ENCODE data around the gene ZDHHC17.

The ZDHHC17 gene

GRCh38 chr12:76879710-76880518, 116.0 kb downstream of the ZDHHC17 start:
- TF ChIP-seq CTCF (IDR thresholded peaks at IDR 0.05; ENCODE audit: low read depth, low read length): no peak
- peak overlapping the region; percentile 95 for H3K4me3 ChIP-seq (ENCODE audit: low read depth, low read length)
- H3K27me3 ChIP-seq (ENCODE audit: insufficient read depth, low read depth, severe bottlenecking): no peaks in the 10 kb centered on the region
- H3K27ac ChIP-seq: peak overlapping the region; percentile 93
- no peaks in the 10 kb centered on the region for H3K9me3 ChIP-seq (ENCODE audit: severe bottlenecking)
- H3K36me3 ChIP-seq: no peaks in the 10 kb centered on the region
- DNase-seq: no peak

GRCh38 chr12:76880519-76881023, 116.7 kb downstream of the ZDHHC17 start:
- H3K27ac ChIP-seq: no peak overlapping the region

GRCh38 chr12:76881142-76881541, 117.2 kb downstream of the ZDHHC17 start:
- no peak for DNase-seq
- no peak for TF ChIP-seq CTCF (IDR thresholded peaks at IDR 0.05; ENCODE audit: low read depth, low read length)
- no peaks in the 10 kb centered on the region for H3K27me3 ChIP-seq (ENCODE audit: insufficient read depth, low read depth, severe bottlenecking)
- no peak overlapping the region for H3K4me3 ChIP-seq (ENCODE audit: low read depth, low read length)
- no peaks in the 10 kb centered on the region for H3K36me3 ChIP-seq
- H3K27ac ChIP-seq: no peak overlapping the region
- no peaks in the 10 kb centered on the region for H3K9me3 ChIP-seq (ENCODE audit: severe bottlenecking)

More at GRCh38 chr12:76880519-76881023, 116.7 kb downstream of the ZDHHC17 start:
- no peak overlapping the region for H3K4me3 ChIP-seq (ENCODE audit: low read depth, low read length)
- no peak for DNase-seq
- H3K27me3 ChIP-seq (ENCODE audit: insufficient read depth, low read depth, severe bottlenecking): no peaks in the 10 kb centered on the region
- no peaks in the 10 kb centered on the region for H3K36me3 ChIP-seq
- no peak for TF ChIP-seq CTCF (IDR thresholded peaks at IDR 0.05; ENCODE audit: low read depth, low read length)
- no peaks in the 10 kb centered on the region for H3K9me3 ChIP-seq (ENCODE audit: severe bottlenecking)

- Histone ChIP-seq H3K4me3 (ENCODE audit: low read depth, low read length) (no peak overlapping the region), H3K27ac (no peak overlapping the region), H3K9me3 (ENCODE audit: severe bottlenecking) (no peaks in the 10 kb centered on the region), H3K36me3 (no peaks in the 10 kb centered on the region), H3K27me3 (ENCODE audit: insufficient read depth, low read depth, severe bottlenecking) (no peaks in the 10 kb centered on the region)
- no peak for TF ChIP-seq CTCF (IDR thresholded peaks at IDR 0.05; ENCODE audit: low read depth, low read length)
- no peak for DNase-seq
Observed at GRCh38 chr12:76882367-76882766, 118.5 kb downstream of the ZDHHC17 start.

GRCh38 chr12:76883151-76883550, 119.2 kb downstream of the ZDHHC17 start:
- no peak overlapping the region for H3K4me3 ChIP-seq (ENCODE audit: low read depth, low read length)
- no peak overlapping the region for H3K27ac ChIP-seq
- H3K27me3 ChIP-seq (ENCODE audit: insufficient read depth, low read depth, severe bottlenecking): no peaks in the 10 kb centered on the region
- no peak for DNase-seq
- H3K9me3 ChIP-seq (ENCODE audit: severe bottlenecking): no peaks in the 10 kb centered on the region
- TF ChIP-seq CTCF (IDR thresholded peaks at IDR 0.05; ENCODE audit: low read depth, low read length): no peak
- no peaks in the 10 kb centered on the region for H3K36me3 ChIP-seq
